ENCODE measurements around the gene DLG4.

The DLG4 gene

DNA sequence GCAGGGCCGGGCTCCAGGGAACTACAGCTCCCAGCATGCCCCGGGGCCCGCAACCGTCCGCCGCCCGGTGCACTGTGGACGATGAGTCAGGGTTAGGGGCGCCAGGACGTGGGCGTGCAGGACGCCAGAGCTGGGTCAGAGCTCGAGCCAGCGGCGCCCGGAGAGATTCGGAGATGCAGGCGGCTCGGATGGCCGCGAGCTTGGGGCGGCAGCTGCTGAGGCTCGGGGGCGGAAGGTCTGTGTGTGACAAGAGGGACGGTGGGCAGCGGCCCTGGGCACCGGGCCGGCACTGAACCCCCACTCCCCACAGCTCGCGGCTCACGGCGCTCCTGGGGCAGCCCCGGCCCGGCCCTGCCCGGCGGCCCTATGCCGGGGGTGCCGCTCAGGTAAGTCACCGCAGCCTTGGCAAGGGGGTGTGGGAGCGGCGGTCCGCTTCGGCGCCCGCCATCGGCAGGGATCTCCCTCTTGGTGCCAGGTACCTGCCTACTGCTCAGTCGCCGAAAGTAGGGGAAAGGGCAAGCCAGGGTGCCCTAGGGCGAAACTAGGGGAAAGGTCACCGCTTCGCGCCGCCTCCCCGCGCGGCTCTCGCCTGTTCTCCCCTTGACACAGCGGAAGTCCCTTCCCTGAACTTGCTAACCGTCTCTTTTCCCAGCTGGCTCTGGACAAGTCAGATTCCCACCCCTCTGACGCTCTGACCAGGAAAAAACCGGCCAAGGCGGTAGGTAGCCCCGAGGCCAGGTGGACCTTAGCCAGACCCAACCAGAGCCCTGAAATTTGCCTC lies at the start of gene DLG4, which contains the start of gene ACADVL:
DLG4 (minus strand) TSS at position 25 of the 781 bp plus-strand sequence.
ACADVL (plus strand) TSS at position 127 of the 781 bp plus-strand sequence; CDS start at position 174, 47 bp downstream.
- DNase-seq, result peak; percentile 81

DNA sequence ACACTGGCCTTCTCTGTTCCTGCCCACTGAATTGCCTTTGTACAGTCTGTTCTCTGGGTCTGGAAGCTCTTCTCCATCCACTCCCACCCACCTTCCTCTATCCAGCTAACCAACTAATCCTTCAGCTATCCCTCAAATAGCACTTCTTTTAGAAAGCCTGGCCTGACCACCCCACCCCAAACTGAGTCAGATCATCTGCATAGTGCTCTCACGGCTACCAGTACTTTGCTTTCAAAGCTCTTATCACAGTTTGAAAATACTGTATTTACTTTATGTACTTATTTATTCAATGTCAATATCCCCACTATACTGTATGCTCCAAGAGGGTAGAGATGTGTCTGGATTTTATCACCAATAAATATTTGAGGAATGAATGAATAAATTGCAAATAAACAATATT lies 47.1 kb upstream of the DLG4 start:
- no peak for DNase-seq

DNA sequence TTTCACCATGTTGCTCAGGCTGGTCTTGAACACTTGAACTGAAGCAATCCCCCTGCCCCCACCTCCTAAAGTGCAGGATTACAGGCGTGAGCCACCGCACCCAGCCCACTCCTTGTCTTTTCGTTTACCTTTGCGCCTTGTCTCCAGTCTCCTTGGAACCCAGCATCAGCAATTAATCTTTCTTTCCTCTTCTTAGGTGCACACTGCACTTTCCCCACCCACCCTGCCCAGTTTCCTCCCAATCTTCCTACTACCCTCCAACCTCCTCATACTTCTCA lies 44.1 kb upstream of the DLG4 start:
- DNase-seq, result no peak

DNA sequence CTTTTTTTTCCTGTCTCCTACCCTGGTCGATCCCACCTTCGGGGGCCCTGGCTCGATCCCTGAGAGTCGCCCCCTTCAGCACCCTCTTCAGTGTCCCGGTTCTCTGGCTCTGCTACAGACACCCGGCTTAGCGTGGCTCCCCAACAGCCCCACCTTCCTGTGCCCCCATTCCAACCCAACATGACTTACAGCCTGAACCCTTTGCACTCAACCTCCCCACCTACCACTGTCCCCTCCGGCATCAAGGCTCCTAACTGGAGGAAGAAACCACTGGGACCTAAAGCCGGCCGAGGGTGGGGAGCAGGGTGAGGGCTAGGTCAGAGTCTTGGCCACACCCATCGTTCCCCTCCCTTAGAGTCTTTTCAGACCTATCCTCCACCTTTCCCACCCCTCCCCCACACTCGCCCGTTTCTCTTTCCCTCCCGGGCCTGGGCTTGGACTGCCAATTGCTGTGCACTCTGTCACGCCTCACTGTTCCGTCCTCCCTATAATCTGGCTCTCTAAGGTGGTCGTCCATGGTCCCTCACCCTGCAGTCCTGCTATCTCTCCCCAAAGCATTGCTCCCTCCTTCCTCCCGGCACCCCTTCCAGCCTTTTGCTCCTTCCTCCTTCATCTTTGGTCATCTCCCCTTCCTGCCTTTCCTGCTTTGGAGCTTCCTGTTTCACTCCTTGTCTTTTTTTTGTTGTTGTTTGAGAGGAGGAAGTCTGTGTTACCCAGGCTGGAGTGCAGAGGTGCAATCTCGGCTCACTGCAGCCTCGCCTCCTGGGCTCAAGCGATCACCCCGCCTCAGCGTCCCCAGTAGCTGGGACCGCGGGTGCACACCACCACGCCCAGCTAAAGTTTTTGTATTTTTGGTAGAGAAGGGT lies 43.5 kb upstream of the DLG4 start:
- no peak for DNase-seq

DNA sequence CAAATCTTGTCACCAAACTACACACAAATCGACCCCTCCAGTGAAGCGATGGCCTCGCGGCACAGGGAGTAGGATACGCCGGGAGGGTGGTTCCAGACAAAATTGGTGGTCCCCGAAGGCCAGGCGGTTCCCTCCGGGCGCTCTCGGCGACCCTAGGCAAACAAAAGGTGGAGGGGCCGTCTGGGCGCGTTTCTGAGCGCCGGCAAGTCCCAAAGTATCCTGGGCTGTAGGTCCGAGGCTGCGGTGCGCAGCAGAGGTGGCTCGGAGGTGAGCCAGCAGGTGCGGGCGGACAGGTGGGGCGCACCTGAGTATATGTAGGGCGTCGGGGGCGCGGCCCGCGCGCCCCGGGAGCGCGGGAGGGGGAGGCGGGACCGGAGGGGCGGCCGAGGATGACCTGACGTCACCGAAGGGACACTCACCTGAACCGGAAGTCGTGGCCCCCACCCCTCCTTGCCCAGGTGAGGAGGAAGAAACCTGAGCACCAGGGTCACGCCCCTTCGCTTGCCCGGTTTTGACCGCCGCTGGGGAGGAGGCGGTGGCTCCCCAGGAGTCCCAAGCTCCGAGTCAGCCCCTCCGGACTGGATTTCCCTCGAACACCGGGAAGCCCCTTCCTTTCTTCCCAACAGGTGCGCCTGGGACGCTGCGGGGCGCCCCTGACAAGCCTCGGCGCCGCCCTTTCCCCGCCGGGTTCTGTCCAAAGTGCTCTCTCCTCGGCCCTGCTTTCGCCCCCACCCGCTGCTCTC lies 42.7 kb upstream of the DLG4 start, which contains the start of gene CLDN7:
CLDN7 (minus strand) TSS at position 287 of the 743 bp plus-strand sequence. CDS start 435 bp downstream, outside the sequence.
- DNase-seq, result no peak

DNA sequence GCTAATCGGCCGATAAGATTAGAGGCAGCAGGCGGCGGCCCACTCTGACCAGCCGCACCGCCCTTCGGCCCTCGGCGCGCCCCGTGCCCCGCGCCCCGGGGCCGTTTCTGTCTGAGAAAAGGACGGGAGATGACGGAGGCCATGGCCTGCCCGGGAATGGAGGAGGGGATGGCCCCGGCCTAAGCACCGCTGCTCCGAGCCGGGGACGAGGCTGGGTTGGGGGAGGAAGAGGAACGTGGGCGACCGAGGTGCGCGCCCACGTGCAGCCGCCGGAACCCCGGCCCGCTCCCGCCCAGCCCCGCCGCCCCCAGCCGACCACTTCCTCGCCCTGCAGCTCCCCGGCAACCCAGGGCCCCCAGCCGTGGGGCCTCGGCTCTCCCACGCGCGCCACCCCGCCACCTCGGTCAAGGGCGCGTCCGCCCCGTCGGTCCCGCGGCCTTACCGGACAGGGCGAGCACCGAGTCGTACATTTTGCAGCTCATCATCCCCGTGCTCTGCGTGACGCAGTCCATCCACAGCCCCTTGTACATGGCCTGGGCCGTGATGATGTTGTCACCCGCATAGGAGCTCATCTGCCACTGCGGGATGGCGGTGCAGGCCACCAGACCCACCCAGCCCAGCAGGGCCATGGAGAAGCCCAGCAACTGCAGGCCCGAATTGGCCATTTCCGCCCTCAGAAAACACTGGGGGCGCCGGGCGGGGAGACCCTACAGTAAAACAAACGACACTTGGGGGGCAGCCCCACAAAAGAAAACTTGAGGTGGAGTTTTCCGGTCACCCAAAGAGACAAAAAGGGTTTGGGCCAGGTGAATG lies 41.9 kb upstream of the DLG4 start:
- no peak for DNase-seq

DNA sequence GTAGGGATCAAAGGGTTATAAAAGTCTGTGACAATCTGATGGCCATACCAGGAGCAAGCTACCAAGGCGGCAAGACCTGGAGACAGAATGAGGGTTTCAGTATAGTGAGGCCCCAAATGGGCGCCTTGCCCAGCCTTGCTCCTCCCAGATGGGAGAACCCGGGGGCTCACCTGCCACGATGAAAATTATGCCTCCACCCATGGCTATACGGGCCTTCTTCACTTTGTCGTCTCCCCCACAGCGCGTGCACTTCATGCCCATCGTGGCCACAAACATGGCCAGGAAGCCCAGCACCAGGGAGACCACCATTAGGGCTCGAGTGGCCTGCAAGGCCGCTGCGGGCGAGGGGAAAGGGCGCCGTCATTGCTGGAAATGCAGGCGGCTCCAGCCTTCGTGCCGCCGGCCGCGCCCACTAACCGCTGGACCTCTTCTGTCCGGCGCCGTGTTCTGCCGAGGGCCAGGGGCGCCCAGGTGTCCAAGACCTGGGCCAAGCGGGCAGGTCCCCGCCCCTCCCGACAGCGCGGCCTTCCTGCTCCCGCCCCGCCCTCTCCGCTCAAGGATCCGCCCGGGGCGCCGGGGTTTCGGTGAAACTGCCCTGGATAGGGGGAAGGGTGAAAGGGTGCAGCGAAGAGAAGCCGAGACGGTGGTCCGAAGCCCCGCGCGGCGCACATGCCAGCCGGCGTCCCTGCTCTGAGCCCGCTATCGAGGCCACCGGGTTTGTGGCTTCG lies 41.2 kb upstream of the DLG4 start:
- DNase-seq, result peak; percentile 33

DNA sequence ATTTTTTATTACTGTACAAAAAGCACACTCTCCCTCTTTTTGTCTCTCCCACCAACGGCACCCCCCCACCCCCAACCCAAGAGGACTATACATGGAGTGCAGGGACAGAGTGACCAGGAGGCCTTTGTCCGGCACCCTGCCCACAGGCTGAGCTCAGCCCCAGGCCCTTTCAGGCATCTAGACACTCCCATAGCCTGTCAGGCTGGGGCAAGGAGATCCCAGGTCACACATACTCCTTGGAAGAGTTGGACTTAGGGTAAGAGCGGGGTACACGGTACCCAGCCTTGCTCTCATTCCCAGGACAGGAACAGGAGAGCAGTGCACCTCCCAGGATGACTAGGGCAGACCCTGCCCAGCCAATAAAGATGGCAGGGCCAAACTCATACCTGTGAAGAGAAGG lies 40.5 kb upstream of the DLG4 start:
- DNase-seq, result no peak

DNA sequence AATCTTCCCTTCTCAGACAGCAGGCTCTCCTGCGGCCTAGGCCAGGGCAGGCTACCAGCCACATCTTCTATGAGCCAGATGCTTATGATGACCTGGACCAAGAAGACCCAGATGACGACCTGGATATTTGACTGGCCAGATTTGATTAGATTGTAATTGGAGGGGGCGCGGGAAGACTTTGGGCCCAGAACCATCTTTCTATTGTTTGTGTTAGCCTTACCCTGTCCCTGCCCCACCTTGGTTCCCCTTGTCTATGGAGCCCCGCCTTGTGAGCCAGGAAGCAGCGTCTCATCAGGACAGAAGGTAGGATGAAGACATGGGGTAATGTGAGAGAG lies 39.9 kb upstream of the DLG4 start:
- DNase-seq, result no peak

DNA sequence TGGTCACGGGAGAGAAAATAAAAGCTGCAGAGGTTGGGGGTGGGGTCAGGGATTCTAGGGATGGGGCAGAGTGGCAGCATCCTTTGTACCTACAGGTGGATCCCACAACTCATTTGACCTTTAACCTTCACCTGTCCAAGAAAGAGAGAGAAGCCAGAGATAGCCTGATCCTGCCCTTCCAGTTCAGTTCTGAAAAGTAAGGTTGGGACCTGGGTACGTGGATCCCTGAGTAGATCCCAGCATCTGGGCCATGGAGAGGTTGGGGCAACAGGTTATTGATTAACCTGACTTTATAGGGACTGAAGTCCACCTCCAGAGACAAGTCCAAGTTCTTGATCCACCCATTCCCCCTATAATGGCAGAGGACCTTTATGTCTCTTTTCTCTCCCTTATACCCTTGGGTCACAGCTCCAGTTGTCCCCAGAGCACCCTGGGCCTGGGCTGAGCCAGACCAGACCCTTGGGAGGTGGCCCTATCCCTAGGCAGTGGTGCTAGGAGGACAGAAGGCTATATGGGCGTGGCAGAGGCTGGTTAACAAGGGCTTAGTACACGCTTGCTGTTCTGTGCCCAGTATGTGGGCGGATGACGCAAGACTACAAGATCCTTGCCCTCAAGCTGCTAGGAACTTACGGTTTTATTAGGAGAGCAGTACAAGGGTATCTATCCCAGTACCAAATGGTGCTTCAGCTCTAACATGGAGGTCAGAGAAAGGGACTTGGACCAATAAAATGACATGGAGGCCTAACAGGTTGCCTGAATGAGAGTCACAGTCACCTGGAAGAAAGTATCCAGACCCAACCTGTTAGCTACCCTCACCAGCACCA lies 39.3 kb upstream of the DLG4 start:
- DNase-seq, result no peak

DNA sequence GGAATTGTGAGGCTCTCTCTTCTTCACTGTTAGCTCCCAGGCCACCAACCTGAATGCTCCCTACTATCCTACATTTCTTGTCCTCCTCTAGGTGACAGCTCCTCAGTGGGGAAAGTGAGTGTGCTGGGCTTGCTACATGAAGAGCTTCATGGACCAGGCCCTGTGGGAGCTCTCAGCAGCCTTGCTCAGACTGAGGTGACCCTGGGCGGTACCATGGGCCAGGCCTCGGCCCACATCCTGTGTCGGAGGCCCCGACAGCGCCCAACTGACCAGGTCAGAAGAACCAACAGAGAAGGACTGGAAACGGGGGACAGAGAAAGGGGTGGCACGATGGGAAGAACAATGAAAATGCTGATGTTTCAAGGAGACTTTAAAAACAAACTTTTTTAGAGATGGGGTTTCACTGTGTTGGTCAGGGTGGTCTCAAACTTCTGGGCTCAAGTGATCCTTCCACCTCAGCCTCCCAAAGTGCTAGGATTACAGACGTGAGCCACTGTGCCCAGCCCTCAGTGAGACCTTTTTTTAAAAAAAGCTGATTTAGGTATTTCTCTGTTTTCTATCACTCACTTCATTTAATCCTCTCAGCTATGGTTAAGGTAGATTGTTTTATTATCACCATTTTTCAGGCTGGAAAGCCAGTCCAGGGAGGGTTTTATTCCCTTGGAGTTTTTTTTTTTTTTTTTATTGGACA lies 37.3 kb upstream of the DLG4 start:
- no peak for DNase-seq

DNA sequence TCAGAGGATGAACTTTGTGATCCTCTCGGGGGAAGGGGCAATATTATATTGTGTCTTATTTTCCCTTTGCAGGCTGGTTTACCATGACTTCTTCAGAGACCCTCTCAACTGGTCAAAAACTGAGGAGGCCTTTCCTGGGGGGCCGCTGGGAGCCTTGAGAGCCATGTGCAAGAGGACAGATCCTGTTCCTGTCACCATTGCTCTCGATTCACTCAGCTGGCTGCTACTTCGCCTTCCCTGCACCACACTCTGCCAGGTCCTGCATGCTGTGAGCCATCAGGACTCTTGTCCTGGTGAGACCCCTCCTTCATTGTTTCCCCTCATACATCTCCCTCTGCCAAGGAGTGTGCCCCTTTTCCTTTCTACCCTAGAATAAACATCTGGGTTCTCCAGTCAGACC lies 34.9 kb upstream of the DLG4 start:
- no peak for DNase-seq

DNA sequence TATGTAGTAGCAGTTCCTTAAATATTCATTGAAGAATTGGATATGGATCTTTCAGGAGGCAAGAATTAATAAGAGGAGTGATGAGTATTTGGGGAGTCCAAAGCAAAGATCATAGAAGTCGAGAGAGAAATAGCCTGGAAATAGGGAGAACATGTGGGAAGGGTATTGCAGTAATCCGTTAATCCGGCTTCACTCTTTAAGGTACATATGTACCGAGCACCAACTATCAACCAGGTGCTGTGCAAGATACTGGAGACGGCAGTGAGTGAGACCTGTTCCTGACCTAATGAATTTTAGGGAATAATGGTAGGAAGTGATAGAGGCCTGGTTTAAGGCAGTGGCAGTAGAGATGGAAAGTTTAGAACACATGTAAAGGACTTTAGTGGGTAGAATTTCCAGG lies 33.4 kb upstream of the DLG4 start:
- no peak for DNase-seq

DNA sequence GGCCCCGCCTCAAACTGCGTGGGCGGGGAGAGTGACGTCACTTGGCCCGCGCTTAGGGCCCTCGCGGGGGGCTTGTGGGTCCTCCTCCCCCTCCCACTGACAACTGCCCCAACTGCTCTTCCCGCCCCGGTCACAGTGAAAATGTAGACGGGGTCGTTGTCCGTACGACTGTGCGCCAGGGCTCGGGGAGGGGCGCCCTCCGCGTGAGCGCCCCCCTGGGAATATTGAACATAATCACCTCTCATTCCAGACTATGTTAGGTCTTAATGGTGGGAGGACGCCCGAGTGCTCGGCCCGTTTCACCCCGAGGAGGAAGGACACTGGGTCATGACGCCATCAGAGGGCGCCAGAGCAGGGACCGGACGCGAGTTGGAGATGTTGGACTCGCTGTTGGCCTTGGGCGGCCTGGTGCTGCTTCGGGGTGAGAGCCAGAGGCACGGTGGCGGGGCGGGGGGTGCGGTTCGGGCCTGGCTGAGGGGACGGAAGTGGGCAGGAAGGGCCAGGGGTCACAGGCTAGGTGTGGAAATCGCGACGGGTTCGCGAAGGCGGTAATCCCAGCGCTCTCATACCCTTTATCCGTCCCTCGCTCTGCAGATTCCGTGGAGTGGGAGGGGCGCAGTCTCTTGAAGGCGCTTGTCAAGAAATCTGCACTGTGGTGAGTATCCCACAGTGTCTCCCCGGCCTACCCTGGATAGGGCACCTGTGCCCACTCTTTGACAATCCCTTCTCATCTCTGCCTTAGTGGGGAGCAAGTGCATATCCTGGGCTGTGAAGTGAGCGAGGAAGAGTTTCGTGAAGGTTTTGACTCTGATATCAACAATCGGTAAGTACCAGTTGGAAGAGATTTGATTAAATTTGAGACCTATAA lies 32.8 kb upstream of the DLG4 start, which contains the start of gene ELP5:
ELP5 (plus strand) TSS at position 40 of the 868 bp plus-strand sequence; CDS start at position 376, 336 bp downstream.
- DNase-seq, result peak; percentile 89

DNA sequence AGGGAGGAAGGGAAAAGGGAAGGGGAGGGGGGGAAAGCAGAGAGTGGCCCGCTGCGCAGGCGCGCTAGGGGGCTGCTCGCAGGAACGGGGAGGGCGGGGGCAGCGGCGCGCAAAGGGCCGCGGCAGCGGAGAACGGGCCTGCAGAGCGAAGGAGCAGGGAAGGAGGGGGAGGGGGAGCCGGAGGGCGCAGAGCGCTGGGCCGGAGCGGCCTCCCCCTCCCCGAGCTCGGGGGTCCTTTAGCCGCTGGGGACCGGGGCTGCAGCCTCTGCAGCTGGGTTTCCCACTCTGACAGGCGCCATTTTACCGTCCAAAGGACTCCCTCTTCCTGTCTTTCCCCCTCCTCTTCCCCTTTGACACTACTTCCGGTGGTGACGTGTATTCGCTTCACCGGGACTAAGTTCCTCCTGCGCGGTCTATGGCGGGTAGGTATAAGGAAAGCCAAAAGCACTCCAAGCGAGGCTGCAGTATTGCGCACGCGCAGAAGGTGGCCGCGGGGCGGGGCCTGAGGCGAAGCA lies 32.1 kb upstream of the DLG4 start, which contains the start of gene CTDNEP1:
CTDNEP1 (minus strand) TSS at position 74 of the 515 bp plus-strand sequence. CDS start 438 bp downstream, outside the sequence.
- peak; percentile 99 for DNase-seq

DNA sequence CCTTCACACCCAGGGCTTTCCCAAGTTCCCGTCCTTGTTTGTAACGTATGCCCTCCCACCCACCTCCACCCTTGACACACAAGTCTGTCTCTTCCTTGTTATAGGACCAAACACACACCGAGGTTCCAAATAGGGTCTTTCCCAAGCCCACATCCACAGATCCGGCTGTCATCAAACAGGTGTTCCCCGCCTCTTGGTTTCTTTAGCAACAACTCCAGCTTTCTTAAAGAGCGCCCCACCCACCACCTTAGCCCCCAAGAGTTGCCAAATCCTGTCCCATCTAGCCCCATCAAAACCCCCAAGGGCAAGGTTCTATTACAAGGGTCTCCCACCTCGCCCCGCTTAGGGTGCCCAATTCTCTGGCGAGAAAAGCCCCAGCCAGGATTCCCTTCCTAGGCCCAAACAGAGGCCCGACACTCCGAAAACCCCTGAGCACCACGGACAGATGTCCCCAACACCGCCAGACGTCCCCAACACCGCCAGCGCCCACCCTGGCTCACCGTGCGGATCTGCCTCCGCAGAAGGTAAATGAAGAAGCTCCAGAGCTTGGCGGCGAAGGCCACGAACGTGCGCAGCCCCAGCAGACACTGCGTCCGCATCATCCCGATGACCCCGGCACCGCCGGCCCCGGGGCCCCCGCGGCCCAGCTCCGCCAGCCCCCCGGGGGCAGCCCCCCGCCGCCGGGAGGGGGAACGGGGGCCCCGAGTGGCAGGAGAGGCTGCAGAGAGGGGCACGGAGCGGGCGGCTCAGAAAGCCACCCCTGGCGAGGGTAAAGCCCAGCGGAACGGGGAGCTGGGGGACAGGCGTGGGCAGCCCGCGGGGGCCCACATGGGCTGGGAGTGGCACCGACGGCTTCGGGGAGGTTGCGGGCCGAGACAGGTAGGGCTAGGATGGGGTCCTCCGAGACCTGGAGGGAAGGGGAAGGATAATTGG lies 31.3 kb upstream of the DLG4 start:
- DNase-seq, result no peak

DNA sequence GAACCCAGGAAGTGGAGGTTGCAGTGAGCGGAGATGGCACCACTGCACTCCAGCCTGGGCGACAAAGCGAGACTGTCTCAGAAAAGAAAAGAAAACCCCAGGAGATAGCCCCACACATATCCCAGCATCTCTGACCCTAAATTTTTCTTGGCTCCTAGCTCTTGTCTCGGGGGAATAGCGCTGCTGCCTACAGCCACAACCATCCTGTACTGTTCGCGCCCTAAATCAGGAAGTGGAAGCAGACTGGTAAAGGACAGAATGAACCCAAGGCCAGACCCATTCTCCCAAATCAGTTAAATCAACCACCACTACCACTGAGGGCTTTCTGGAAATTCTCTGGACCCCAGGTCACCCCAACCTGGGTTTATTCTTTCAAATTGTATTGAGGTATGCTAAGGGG lies 30.2 kb upstream of the DLG4 start:
- DNase-seq, result no peak

DNA sequence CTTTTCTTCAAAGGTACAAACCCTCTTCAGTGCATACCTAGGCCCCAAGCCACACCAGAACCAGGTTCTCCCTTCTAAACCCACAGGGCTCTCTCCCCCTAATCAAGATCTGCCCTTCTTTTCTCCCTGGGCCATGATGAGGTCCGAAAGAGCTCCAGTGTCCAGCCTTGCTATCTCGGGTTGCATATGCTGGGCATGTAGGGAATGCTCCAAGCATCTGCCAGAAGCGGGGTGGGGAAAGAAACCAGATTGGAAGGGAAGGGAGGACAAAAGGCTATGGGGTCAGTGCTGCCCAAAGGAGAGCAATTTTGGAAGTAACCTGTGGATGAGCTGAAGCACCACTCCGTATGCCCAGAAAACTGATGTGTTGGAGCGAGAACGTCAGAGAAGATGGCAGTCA lies 29.6 kb upstream of the DLG4 start:
- no peak for DNase-seq

Measured in stimulated activated CD4-positive, alpha-beta T cell treated with anti-CD3 and anti-CD28 coated beads, Interleukin-4, amount 100 ng/mL, for 24 hours (primary cell).